H9 (cell line): ENCODE measurements around the gene SLC4A9. TPM values are rescaled to one million over a fixed set of nuclear protein-coding genes. Genes with fewer than 3 reads are reported as not detected.

Experiments used
- DNase-seq: peaks from one replicate; pipeline ENCODE4 v3.0.0-alpha.2; 2017
- H2AFZ ChIP-seq: one replicate; pipeline ENCODE4 v1.6.1; 2013; ENCODE audit warnings: mild to moderate bottlenecking, low read length, control low read depth, moderate library complexity
- H2AK5ac ChIP-seq: 2 replicates; pipeline ENCODE4 v1.6.1; 2013; ENCODE audit warnings: low read length, control low read depth, mixed read lengths; ENCODE audit not compliant: insufficient read length
- H2BK120ac ChIP-seq: one replicate; pipeline ENCODE4 v1.6.1; 2013; ENCODE audit warnings: low read depth, mild to moderate bottlenecking, low read length, control low read depth, inconsistent platforms; ENCODE audit not compliant: poor library complexity, severe bottlenecking
- H2BK12ac ChIP-seq: 2 replicates; pipeline ENCODE4 v1.6.1; 2013; ENCODE audit warnings: low read length, control low read depth, mixed read lengths, low read depth; ENCODE audit not compliant: insufficient read length
- H2BK15ac ChIP-seq: 2 replicates; pipeline ENCODE4 v1.6.1; 2013; ENCODE audit warnings: low read depth, low read length, control low read depth
- H2BK20ac ChIP-seq: one replicate; pipeline ENCODE4 v1.6.1; 2013; ENCODE audit warnings: low read depth, mild to moderate bottlenecking, low read length, control low read depth, inconsistent platforms; ENCODE audit not compliant: poor library complexity, severe bottlenecking
- H2BK5ac ChIP-seq: 2 replicates; pipeline ENCODE4 v1.6.1; 2013; ENCODE audit warnings: low read length, control low read depth, mixed read lengths; ENCODE audit not compliant: insufficient read length
- H3K14ac ChIP-seq: 2 replicates; pipeline ENCODE4 v1.6.1; 2013; ENCODE audit warnings: low read length, control low read depth; ENCODE audit not compliant: insufficient read depth
- H3K18ac ChIP-seq: 2 replicates; pipeline ENCODE4 v1.6.1; 2013; ENCODE audit warnings: low read depth, mild to moderate bottlenecking, mixed read lengths, low read length, control low read depth; ENCODE audit not compliant: insufficient read length
- H3K23ac ChIP-seq: 2 replicates; pipeline ENCODE4 v1.6.1; 2013; ENCODE audit warnings: low read length, control low read depth, mixed read lengths, low read depth; ENCODE audit not compliant: insufficient read length
- H3K23me2 ChIP-seq: 2 replicates; pipeline ENCODE4 v1.6.1; 2013; ENCODE audit warnings: low read depth, mild to moderate bottlenecking, mixed read lengths, low read length, control low read depth; ENCODE audit not compliant: insufficient read length, poor library complexity, severe bottlenecking
- H3K27ac ChIP-seq: 2 replicates; pipeline ENCODE4 v1.5.1; 2013; ENCODE audit warnings: low read length, control low read depth, mixed read lengths, low read depth; ENCODE audit not compliant: insufficient read length
- H3K27me3 ChIP-seq: 2 replicates; pipeline ENCODE4 v1.6.1; 2013; ENCODE audit warnings: low read length, control low read depth, inconsistent platforms; ENCODE audit not compliant: insufficient read depth
- H3K4ac ChIP-seq: 2 replicates; pipeline ENCODE4 v1.6.1; 2013; ENCODE audit warnings: low read depth, mild to moderate bottlenecking, control low read depth, inconsistent platforms, low read length, moderate library complexity
- H3K4me1 ChIP-seq: 2 replicates; pipeline ENCODE4 v1.6.1; 2013; ENCODE audit warnings: low read length, control low read depth, inconsistent platforms; ENCODE audit not compliant: insufficient read depth
- H3K4me2 ChIP-seq: 2 replicates; pipeline ENCODE4 v1.6.1; 2013; ENCODE audit warnings: low read length, control low read depth, mixed read lengths; ENCODE audit not compliant: insufficient read length, insufficient read depth
- H3K56ac ChIP-seq: 2 replicates; pipeline ENCODE4 v1.6.1; 2013; ENCODE audit warnings: low read depth, mild to moderate bottlenecking, mixed read lengths, low read length, control low read depth; ENCODE audit not compliant: insufficient read length
- H3K79me1 ChIP-seq: 2 replicates; pipeline ENCODE4 v1.6.1; 2013; ENCODE audit warnings: low read depth, mild to moderate bottlenecking, moderate library complexity, low read length, control low read depth, inconsistent platforms; ENCODE audit not compliant: insufficient read depth, poor library complexity, severe bottlenecking
- H3K79me2 ChIP-seq: 2 replicates; pipeline ENCODE4 v1.6.1; 2013; ENCODE audit warnings: low read length, control low read depth, inconsistent platforms; ENCODE audit not compliant: insufficient read depth
- H3K9ac ChIP-seq: 2 replicates; pipeline ENCODE4 v1.6.1; 2013; ENCODE audit warnings: low read length, control low read depth, mixed read lengths; ENCODE audit not compliant: insufficient read length; ENCODE audit errors: extremely low read depth
- H3K9me3 ChIP-seq: one replicate; pipeline ENCODE4 v1.6.1; 2013; ENCODE audit warnings: low read depth, low read length, inconsistent platforms; ENCODE audit not compliant: control insufficient read depth
- H3T11ph ChIP-seq: one replicate; pipeline ENCODE4 v1.6.1; 2013; ENCODE audit warnings: mild to moderate bottlenecking, low read length, control low read depth, inconsistent platforms
- H4K20me1 ChIP-seq: one replicate; pipeline ENCODE4 v1.6.1; 2013; ENCODE audit not compliant: control insufficient read depth, insufficient read length, insufficient read depth
- H4K5ac ChIP-seq: 2 replicates; pipeline ENCODE4 v1.6.1; 2013; ENCODE audit warnings: low read depth, mild to moderate bottlenecking, mixed read lengths, low read length, control low read depth; ENCODE audit not compliant: insufficient read length
- H4K8ac ChIP-seq: replicated peaks from 2 replicates; pipeline ENCODE4 v1.6.1; 2013; ENCODE audit warnings: low read length, control low read depth, mixed read lengths, low read depth; ENCODE audit not compliant: insufficient read length
- H4K91ac ChIP-seq: 2 replicates; pipeline ENCODE4 v1.6.1; 2013; ENCODE audit warnings: low read depth, mild to moderate bottlenecking, moderate library complexity, mixed read lengths, low read length, control low read depth; ENCODE audit not compliant: insufficient read length
- H3K27ac Mint-ChIP-seq, 3 experiments: 2 replicates in 2 of 3; 3 replicates in 1 of 3; pipeline ENCODE4 v1.8.0; 2020 to 2021; ENCODE audit warnings: mixed read lengths in 3 of 3, mild to moderate bottlenecking in 1 of 3, moderate library complexity in 1 of 3
- H3K27me3 Mint-ChIP-seq: 2 replicates; pipeline ENCODE4 v1.8.0; 2021; ENCODE audit warnings: low read depth, mild to moderate bottlenecking, moderate library complexity, mixed read lengths
- H3K36me3 Mint-ChIP-seq, 3 experiments: 2 replicates in 2 of 3; 3 replicates in 1 of 3; pipeline ENCODE4 v1.8.0; 2020 to 2021; ENCODE audit warnings: low read depth in 3 of 3, mixed read lengths in 3 of 3; ENCODE audit not compliant: insufficient read depth in 1 of 3
- H3K4me1 Mint-ChIP-seq, 2 experiments: 2 replicates each; pipeline ENCODE4 v1.8.0; 2020; ENCODE audit warnings: mixed read lengths in 2 of 2
- H3K4me3 Mint-ChIP-seq, 2 experiments: 2 replicates in 1 of 2; 3 replicates in 1 of 2; pipeline ENCODE4 v1.8.0; 2020 to 2021; ENCODE audit warnings: mild to moderate bottlenecking in 2 of 2, mixed read lengths in 2 of 2, moderate library complexity in 1 of 2
- H3K9me3 Mint-ChIP-seq, 2 experiments: 2 replicates in 1 of 2; 3 replicates in 1 of 2; pipeline ENCODE4 v1.8.0; 2020; ENCODE audit warnings: mild to moderate bottlenecking in 2 of 2, mixed read lengths in 2 of 2, moderate library complexity in 1 of 2
- WGBS: extraction: QIAGEN DNeasy Blood & Tissue Kit; methylation state at CpG from one replicate; pipeline ENCODE4 v1.1.7; 2013; ENCODE audit warnings: missing lambda C conversion rate, low lambda C conversion rate, mixed read lengths; ENCODE audit not compliant: insufficient read length; ENCODE audit errors: extremely low coverage; 5-methylcytosine and 5-hydroxymethylcytosine counted together
- total RNA-seq: library from RNA; stranded (reverse); gene quantifications from 2 replicates; pipeline ENCODE4 v1.2.1, GENCODE V29; 2021
- TF ChIP-seq, protein P1 (sequence below): fragments of 200-600 bp; sonication (generic); conservative IDR thresholded peaks from 3 replicates; pipeline ENCODE4 v1.8.0; 2021; ENCODE audit warnings: antibody characterized with exemption, mild to moderate bottlenecking

SLC4A9 gene
- total RNA-seq, 1 experiment from 2014 or later = 0.07 TPM

DNA sequence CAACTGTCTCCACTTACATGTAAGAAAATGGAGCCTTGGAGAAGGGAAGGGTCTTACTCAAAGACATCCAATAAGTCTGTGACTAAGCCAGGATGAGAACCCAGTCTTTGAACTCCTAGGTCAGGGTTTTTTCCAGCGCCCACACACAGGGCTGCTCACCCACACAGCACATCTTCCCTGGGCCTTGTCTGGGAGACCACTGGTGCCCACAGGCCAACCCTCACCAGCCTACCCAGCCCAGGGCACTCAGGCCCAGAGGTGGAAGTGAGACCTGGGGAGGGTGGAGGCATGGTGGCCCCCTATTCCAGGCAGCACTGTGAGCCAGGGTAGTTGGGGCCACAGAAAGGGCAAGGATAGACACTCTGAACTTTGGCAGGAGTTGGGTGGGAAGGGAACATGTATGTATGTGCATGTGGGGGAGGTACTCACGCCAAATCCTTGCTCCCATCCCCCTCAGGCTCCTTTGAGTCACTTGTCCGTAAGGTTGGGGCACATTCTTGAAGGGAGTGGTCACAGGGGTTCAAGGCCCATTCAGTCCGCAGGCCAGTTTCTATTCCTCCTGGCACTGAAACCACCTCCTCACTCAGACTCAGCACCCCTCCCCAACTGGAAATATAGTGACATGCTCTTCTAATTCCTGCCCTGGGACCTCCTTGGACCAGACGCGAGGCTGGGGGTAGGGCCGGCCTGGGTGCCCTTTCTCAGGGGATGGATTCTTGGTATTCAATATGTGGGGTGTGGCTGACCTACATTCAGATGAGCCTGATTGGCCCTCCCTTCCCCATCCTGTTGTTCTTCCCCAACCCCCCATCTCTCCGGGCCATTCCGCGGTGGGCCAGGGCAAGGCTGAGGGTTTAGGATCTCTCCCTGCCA is 2.9 kb upstream of the SLC4A9 start:
- H3K4ac ChIP-seq = no peak overlapping the region
- H4K5ac ChIP-seq = no peak overlapping the region
- no peak overlapping the region for H3K14ac ChIP-seq
- H2BK15ac ChIP-seq = no peak overlapping the region
- Mint-ChIP-seq H3K27ac (no peak overlapping the region), H3K36me3 (no peaks in the 10 kb centered on the region), H3K9me3 (no peaks in the 10 kb centered on the region; a peak in 1 of 5 replicates), H3K27me3 (peaks cover 13% of the 10 kb centered on the region), H3K4me3 (no peak overlapping the region), H3K4me1 (peaks cover 5 to 19% of the 10 kb centered on the region in 2 experiments; a peak in 3 of 4 replicates)
- no peak overlapping the region for H3K18ac ChIP-seq
- no peak overlapping the region for H4K8ac ChIP-seq
- DNase-seq = no peak
- H2BK120ac ChIP-seq = no peak overlapping the region
- H3K4me2 ChIP-seq = no peak overlapping the region
- H4K91ac ChIP-seq = no peak overlapping the region
- no peaks in the 10 kb centered on the region for H3K23me2 ChIP-seq
- no peak overlapping the region for H3K9ac ChIP-seq
- H3K23ac ChIP-seq = no peak overlapping the region
- no peak overlapping the region for H2BK12ac ChIP-seq
- H2BK20ac ChIP-seq = no peak overlapping the region
- H3K56ac ChIP-seq = no peak overlapping the region
- H2BK5ac ChIP-seq = no peak overlapping the region
- TF ChIP-seq, protein P1, sequence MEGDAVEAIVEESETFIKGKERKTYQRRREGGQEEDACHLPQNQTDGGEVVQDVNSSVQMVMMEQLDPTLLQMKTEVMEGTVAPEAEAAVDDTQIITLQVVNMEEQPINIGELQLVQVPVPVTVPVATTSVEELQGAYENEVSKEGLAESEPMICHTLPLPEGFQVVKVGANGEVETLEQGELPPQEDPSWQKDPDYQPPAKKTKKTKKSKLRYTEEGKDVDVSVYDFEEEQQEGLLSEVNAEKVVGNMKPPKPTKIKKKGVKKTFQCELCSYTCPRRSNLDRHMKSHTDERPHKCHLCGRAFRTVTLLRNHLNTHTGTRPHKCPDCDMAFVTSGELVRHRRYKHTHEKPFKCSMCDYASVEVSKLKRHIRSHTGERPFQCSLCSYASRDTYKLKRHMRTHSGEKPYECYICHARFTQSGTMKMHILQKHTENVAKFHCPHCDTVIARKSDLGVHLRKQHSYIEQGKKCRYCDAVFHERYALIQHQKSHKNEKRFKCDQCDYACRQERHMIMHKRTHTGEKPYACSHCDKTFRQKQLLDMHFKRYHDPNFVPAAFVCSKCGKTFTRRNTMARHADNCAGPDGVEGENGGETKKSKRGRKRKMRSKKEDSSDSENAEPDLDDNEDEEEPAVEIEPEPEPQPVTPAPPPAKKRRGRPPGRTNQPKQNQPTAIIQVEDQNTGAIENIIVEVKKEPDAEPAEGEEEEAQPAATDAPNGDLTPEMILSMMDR = no peak
- H4K20me1 ChIP-seq = no peaks in the 10 kb centered on the region
- no peak overlapping the region for H2AK5ac ChIP-seq
- H3K27ac ChIP-seq = no peak overlapping the region
- H3K79me2 ChIP-seq = no peaks in the 10 kb centered on the region
- H3T11ph ChIP-seq = no peak overlapping the region
- WGBS = no CpG with 5 or more reads among the region's 10 CpGs
- H2AFZ ChIP-seq = no peak overlapping the region
- H3K4me1 ChIP-seq = no peaks in the 10 kb centered on the region; the same call in 1 of the 2 replicates
- no peaks in the 10 kb centered on the region for H3K9me3 ChIP-seq
- no peaks in the 10 kb centered on the region for H3K79me1 ChIP-seq
- H3K27me3 ChIP-seq = no peaks in the 10 kb centered on the region
